ENCODE results near the gene CARD8.
"Not testable (repeated sequence)": the region's sequence is repeated elsewhere in the genome, so short reads cannot be mapped to it uniquely, and the experiment has no call there.

CARD8 gene

GRCh38 chr19:48255376-48256303 is at the start of gene CARD8:
Gene CARD8, minus strand, starts transcription at chr19:48255912. Its CDS starts 14,892 bp downstream, at chr19:48241020.
- DNase-seq = peak; percentile 96

GRCh38 chr19:48303866-48304265 is 48.2 kb upstream of the CARD8 start:
- DNase-seq = no peak

GRCh38 chr19:48303367-48303766 is 47.7 kb upstream of the CARD8 start:
- DNase-seq = no peak

GRCh38 chr19:48302600-48302959 is 46.9 kb upstream of the CARD8 start:
- DNase-seq = no peak

- no peak for DNase-seq
Measured at GRCh38 chr19:48301886-48302599, 46.3 kb upstream of the CARD8 start.

GRCh38 chr19:48297975-48298374 is 42.3 kb upstream of the CARD8 start:
- DNase-seq = no peak

- DNase-seq = no peak
Measured at GRCh38 chr19:48296963-48297734, 41.4 kb upstream of the CARD8 start.

GRCh38 chr19:48295458-48295857 is 39.7 kb upstream of the CARD8 start:
- no peak for DNase-seq

GRCh38 chr19:48292798-48293197 is 37.1 kb upstream of the CARD8 start:
- DNase-seq = no peak

- not testable (repeated sequence) for DNase-seq
Measured at GRCh38 chr19:48291489-48291815, 35.7 kb upstream of the CARD8 start.

GRCh38 chr19:48290771-48291488 is 35.2 kb upstream of the CARD8 start:
- DNase-seq = peak; percentile 73

- DNase-seq = no peak
Measured at GRCh38 chr19:48290401-48290770, 34.7 kb upstream of the CARD8 start.

GRCh38 chr19:48287748-48288147 is 32.0 kb upstream of the CARD8 start:
- no peak for DNase-seq

GRCh38 chr19:48284896-48285295 is 29.2 kb upstream of the CARD8 start:
- DNase-seq = no peak

- DNase-seq = no peak
Measured at GRCh38 chr19:48283908-48284307, 28.2 kb upstream of the CARD8 start.

GRCh38 chr19:48279747-48280146 is 24.0 kb upstream of the CARD8 start:
- no peak for DNase-seq

GRCh38 chr19:48274938-48275337 is 19.2 kb upstream of the CARD8 start:
- DNase-seq = no peak

GRCh38 chr19:48274173-48274572 is 18.5 kb upstream of the CARD8 start:
- no peak for DNase-seq

GRCh38 chr19:48271531-48272151 is 15.9 kb upstream of the CARD8 start:
- DNase-seq = peak; percentile 84

GRCh38 chr19:48269617-48270026 is 13.9 kb upstream of the CARD8 start:
- not testable (repeated sequence) for DNase-seq

GRCh38 chr19:48265326-48265725 is 9.6 kb upstream of the CARD8 start:
- DNase-seq = not testable (repeated sequence)

GRCh38 chr19:48260359-48260714 is 4.6 kb upstream of the CARD8 start:
- not testable (repeated sequence) for DNase-seq
